ENCODE results near the gene DPH6. TPM values are rescaled to one million over a fixed set of nuclear protein-coding genes. Genes with fewer than 3 reads are reported as not detected.

DPH6 gene
- total RNA-seq, 1 donor from 2014 or later: 18.4 TPM

- H3K36me3 ChIP-seq (ENCODE audit: control insufficient read depth, insufficient read depth, low read length): no peaks in the 10 kb centered on the region
- FAIRE-seq (no peak), DNase-seq (ENCODE audit: low read depth) (no peak)
- H3K27me3 ChIP-seq (ENCODE audit: control insufficient read depth, insufficient read depth, low read length): no peaks in the 10 kb centered on the region
- TF ChIP-seq CTCF (IDR thresholded peaks at IDR 0.05; ENCODE audit: insufficient read depth, low read length, severe bottlenecking): no peak
- no peak overlapping the region for H3K4me3 ChIP-seq (ENCODE audit: low read depth, low read length)
Measured at GRCh38 chr15:35471024-35471423, 74.9 kb downstream of the DPH6 start.

- Histone ChIP-seq H3K4me3 (ENCODE audit: low read depth, low read length) (no peak overlapping the region), H3K27me3 (ENCODE audit: control insufficient read depth, insufficient read depth, low read length) (no peaks in the 10 kb centered on the region), H3K36me3 (ENCODE audit: control insufficient read depth, insufficient read depth, low read length) (no peaks in the 10 kb centered on the region)
- FAIRE-seq (no peak), DNase-seq (ENCODE audit: low read depth) (no peak)
- TF ChIP-seq CTCF (IDR thresholded peaks at IDR 0.05; ENCODE audit: insufficient read depth, low read length, severe bottlenecking): no peak
Measured at GRCh38 chr15:35470441-35470840, 75.5 kb downstream of the DPH6 start.

- H3K4me3 ChIP-seq (ENCODE audit: low read depth, low read length): no peak overlapping the region
- TF ChIP-seq CTCF (IDR thresholded peaks at IDR 0.05; ENCODE audit: insufficient read depth, low read length, severe bottlenecking): no peak
- H3K27me3 ChIP-seq (ENCODE audit: control insufficient read depth, insufficient read depth, low read length): no peaks in the 10 kb centered on the region
- no peaks in the 10 kb centered on the region for H3K36me3 ChIP-seq (ENCODE audit: control insufficient read depth, insufficient read depth, low read length)
- DNase-seq (ENCODE audit: low read depth) (peak; percentile 75), FAIRE-seq (no peak)
Measured at GRCh38 chr15:35466476-35466875, 79.5 kb downstream of the DPH6 start.

- FAIRE-seq: no peak
- no peak for DNase-seq (ENCODE audit: low read depth)
- Histone ChIP-seq H3K27me3 (ENCODE audit: control insufficient read depth, insufficient read depth, low read length) (no peaks in the 10 kb centered on the region), H3K36me3 (ENCODE audit: control insufficient read depth, insufficient read depth, low read length) (no peaks in the 10 kb centered on the region), H3K4me3 (ENCODE audit: low read depth, low read length) (no peak overlapping the region)
- no peak for TF ChIP-seq CTCF (IDR thresholded peaks at IDR 0.05; ENCODE audit: insufficient read depth, low read length, severe bottlenecking)
Measured at GRCh38 chr15:35465783-35466182, 80.2 kb downstream of the DPH6 start.

- Histone ChIP-seq H3K27me3 (ENCODE audit: control insufficient read depth, insufficient read depth, low read length) (no peaks in the 10 kb centered on the region), H3K36me3 (ENCODE audit: control insufficient read depth, insufficient read depth, low read length) (no peaks in the 10 kb centered on the region), H3K4me3 (ENCODE audit: low read depth, low read length) (no peak overlapping the region)
- FAIRE-seq (no peak), DNase-seq (ENCODE audit: low read depth) (peak; percentile 74)
- TF ChIP-seq CTCF (IDR thresholded peaks at IDR 0.05; ENCODE audit: insufficient read depth, low read length, severe bottlenecking): no peak
Measured at GRCh38 chr15:35460616-35461015, 85.3 kb downstream of the DPH6 start.

GRCh38 chr15:35458176-35458856 is 87.6 kb downstream of the DPH6 start:
- no peak for TF ChIP-seq CTCF (IDR thresholded peaks at IDR 0.05; ENCODE audit: insufficient read depth, low read length, severe bottlenecking)
- peak; percentile 79 for DNase-seq (ENCODE audit: low read depth)
- H3K27me3 ChIP-seq (ENCODE audit: control insufficient read depth, insufficient read depth, low read length): no peaks in the 10 kb centered on the region
- no peak for FAIRE-seq
- H3K36me3 ChIP-seq (ENCODE audit: control insufficient read depth, insufficient read depth, low read length): no peaks in the 10 kb centered on the region
- no peak overlapping the region for H3K4me3 ChIP-seq (ENCODE audit: low read depth, low read length)
